ENCODE measurements around the gene DYNC1H1.

Gene DYNC1H1

DNA sequence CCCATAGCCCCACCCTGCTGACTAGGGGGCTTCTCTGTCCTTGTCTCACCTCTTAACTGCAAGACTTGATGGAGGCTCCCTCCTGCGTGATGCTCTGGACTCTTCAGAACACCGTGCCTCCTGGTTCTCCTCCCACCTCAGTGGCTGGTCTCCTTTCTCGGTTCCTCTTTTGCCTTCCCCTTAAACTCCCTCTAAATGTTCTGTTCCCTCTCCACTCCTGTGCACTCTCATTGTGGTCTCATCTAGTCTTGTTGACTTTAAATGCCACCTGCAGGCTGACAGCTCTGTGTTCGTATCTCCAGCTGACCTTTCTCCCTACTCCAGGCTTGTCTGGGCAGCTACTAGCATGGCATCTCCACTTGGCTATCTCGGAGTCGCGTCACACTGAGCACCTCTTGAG lies 28.3 kb downstream of the DYNC1H1 start:
- no peak for DNase-seq (ENCODE audit: low read depth in 3 of 3)

- no peak for DNase-seq (ENCODE audit: low read depth in 3 of 3)
Measured at GRCh38 chr14:101997429-101998336, 33.3 kb downstream of the DYNC1H1 start.

- no peak for DNase-seq (ENCODE audit: low read depth in 3 of 3)
Measured at GRCh38 chr14:102000902-102001301, 36.5 kb downstream of the DYNC1H1 start.

DNA sequence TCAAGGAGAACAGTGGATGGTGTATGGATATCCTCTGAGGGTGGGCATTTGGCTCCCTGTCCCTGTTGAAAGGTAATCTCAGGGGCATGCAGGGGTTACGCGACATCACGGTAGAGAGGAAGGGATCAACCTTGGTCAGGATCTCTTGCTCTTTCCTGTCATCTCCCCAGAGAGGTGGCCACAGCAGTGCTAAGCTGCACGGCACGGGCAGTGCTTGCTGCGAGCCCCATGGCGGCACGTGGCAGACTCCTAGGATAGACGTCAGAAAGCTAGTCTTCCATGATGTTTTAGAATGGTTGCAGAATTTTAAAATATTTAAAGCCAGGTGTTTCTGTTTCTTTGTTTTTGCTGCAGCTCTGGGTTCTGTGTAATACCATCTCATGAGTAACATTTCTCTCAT lies 41.0 kb downstream of the DYNC1H1 start:
- DNase-seq (ENCODE audit: low read depth in 3 of 3): no peak

- DNase-seq (ENCODE audit: low read depth in 3 of 3): no peak
Measured at GRCh38 chr14:102007916-102008418, 43.6 kb downstream of the DYNC1H1 start.

- DNase-seq (ENCODE audit: low read depth in 3 of 3): no peak
Measured at GRCh38 chr14:102008891-102009290, 44.5 kb downstream of the DYNC1H1 start.

GRCh38 chr14:102011631-102012030 lies 47.3 kb downstream of the DYNC1H1 start:
- no peak for DNase-seq (ENCODE audit: low read depth in 3 of 3)

GRCh38 chr14:102012336-102012735 lies 48.0 kb downstream of the DYNC1H1 start:
- DNase-seq (ENCODE audit: low read depth in 3 of 3): no peak

DNA sequence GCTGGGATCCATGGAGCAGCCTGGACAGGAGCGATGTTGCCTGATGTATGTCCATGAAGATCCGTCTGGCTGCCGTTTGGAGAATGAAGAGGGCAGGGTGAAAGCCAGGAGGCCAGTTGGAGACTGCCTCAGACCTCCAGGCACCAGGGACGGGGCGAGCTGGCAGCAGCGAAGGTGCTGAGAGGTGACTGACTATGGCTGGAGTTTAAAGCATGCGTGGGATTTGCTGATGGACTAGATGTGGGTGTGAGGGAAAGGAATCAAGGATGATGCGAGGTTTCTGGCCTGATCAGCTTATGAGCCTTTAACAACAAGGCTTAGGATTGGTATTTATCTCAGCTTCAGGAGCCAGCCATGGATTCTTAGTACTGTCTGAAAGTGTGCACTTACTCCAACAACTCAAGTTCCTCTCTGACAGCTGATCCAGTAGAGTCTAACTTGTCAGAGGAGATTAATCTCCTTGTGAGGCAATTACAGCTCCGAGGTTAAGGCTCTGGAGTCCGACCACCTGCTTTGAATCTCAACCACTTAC lies 49.4 kb downstream of the DYNC1H1 start:
- no peak for DNase-seq (ENCODE audit: low read depth in 3 of 3)

GRCh38 chr14:102015045-102015685 lies 50.8 kb downstream of the DYNC1H1 start:
- DNase-seq (ENCODE audit: low read depth in 3 of 3): no peak

GRCh38 chr14:102015771-102016170 lies 51.4 kb downstream of the DYNC1H1 start:
- DNase-seq (ENCODE audit: low read depth in 3 of 3): no peak

GRCh38 chr14:102016420-102017090 lies 52.2 kb downstream of the DYNC1H1 start:
- no peak for DNase-seq (ENCODE audit: low read depth in 3 of 3)

DNA sequence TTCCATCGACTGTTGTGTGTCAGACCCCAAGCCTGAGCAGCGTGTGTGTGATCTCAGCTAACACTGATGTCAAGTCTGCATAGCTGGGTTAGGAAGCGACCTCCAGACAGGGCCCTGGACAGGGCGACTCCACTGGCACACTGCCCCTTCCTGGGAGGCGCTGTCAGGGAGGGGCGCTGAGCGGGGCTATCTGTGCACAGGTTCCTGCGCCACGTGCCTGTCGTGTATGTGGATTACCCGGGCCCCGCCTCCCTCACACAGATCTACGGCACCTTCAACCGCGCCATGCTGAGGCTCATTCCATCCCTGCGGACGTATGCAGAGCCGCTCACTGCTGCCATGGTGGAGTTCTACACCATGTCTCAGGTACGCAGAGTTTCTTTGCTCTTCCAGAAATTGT lies 53.9 kb downstream of the DYNC1H1 start:
- no peak for DNase-seq (ENCODE audit: low read depth in 3 of 3)

- DNase-seq (ENCODE audit: low read depth in 3 of 3): no peak
Measured at GRCh38 chr14:102019006-102019540, 54.7 kb downstream of the DYNC1H1 start.

DNA sequence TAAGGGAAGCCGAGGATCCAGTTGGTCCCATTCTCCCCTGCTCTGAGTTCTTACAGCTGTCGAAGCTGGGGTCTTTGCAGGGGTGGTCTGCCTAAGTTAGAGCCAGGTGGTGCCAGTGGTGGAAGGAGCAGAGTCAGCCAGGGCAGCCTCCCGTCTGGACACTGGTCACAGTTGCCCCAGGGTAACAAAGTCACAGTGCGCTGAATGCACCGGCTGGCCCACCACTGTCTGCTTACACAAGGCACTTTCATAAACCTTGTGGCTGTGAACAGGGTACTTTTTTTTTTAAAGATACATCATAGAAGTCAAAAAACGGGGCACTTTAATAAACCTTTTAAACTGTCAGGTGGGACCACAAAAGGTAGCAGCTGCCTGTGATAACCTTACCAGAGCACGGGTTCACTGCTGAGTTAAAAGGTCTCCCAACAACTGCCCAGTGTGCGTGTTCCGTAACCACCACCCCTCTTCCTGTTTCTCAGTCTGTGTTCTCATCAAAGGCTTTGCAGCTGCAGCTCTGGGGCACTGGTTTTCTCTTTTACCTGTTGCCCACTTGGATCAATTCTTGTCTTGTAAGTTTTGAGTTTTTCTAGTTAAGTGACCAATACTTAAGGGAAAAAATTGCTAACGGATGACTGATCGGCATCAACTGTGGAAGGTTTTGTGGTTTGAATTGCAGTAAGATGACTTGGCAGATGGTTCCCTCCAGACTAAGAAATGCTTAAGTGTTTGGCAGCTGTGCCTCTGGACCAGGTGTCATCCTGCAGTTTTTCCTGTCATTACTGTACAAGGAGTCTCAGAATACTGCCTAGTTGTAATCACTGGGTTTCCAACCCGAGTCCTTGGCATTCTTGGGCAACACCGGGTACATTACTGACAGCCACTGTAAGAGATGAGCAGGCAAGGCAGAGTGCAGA lies 55.9 kb downstream of the DYNC1H1 start:
- DNase-seq (ENCODE audit: low read depth in 3 of 3): peak in 1 of 3 experiments; percentile 9

DNA sequence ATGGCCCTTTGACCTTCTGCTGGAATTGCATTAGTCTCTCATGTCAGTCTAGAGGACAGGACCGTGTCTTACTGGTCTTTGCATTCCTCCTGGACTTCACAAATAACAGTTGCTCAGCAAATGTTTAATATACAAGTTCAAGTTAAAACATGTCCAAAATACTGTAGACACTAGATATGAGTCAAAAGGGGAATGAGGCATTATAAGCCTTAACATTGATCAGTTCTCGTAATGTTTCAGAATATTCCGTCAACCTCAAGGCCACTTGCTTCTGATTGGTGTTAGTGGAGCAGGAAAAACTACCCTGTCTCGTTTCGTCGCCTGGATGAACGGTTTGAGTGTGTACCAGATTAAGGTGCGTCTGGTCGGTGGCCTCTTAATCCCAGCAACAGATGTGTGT lies 62.6 kb downstream of the DYNC1H1 start:
- DNase-seq (ENCODE audit: low read depth in 3 of 3): no peak

DNA sequence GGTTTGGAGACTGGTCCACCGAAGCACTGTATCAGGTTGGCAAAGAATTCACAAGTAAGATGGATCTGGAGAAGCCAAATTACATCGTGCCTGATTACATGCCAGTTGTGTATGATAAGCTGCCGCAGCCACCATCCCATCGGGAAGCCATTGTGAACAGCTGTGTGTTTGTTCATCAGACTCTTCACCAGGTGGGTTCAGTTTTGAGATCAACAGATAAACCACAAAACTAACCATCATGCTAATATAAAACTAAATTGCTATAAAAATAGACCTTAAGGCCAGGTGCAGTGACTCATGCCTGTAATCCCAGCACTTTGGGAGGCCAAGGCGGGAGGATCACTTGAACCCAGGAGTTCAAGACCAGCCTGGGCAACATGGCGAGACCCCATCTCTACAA lies 63.6 kb downstream of the DYNC1H1 start:
- no peak for DNase-seq (ENCODE audit: low read depth in 3 of 3)

DNA sequence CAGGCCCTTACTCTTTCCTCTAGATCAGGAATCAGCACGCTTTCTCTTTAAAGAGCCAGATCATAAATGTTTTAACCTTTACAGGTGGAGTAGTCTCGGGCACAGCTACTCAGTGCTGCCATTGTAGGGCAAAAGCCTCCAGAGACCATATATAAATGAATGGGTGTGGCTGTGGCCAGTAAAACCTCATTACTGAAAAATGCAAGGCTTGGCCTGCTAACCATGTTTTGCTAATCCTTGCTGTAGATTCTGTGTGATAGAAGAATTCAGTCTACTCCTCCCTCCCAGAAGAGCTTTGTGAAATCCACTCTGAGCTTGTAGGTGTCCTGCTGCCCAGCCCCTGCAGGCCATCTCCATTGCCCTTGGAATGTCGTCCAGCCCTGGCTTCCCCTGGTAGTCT lies 64.4 kb downstream of the DYNC1H1 start:
- DNase-seq (ENCODE audit: low read depth in 3 of 3): no peak

- no peak for DNase-seq (ENCODE audit: low read depth in 3 of 3)
Measured at GRCh38 chr14:102029956-102030355, 65.6 kb downstream of the DYNC1H1 start.

GRCh38 chr14:102033241-102033640 lies 68.9 kb downstream of the DYNC1H1 start:
- no peak for DNase-seq (ENCODE audit: low read depth in 3 of 3)

- no peak for DNase-seq (ENCODE audit: low read depth in 3 of 3)
Measured at GRCh38 chr14:102034301-102034700, 69.9 kb downstream of the DYNC1H1 start.
